GM21723 (cell line): ENCODE measurements around the gene CD244.

Experiments used
- ATAC-seq: cut with Tn5 transposase; IDR thresholded peaks from one replicate; pipeline ENCODE4 v1.9.1; 2021; ENCODE audit warnings: mild to moderate bottlenecking, moderate library complexity; ENCODE audit not compliant: unreplicated experiment

Gene CD244

GRCh38 chr1:160814856-160815255 lies 47.8 kb downstream of the CD244 start:
- no peak for ATAC-seq

- ATAC-seq, result no peak
Observed at GRCh38 chr1:160814316-160814715, 48.4 kb downstream of the CD244 start.

GRCh38 chr1:160813215-160813614 lies 49.5 kb downstream of the CD244 start:
- no peak for ATAC-seq

- no peak for ATAC-seq
Observed at GRCh38 chr1:160811147-160811546, 51.5 kb downstream of the CD244 start.

- no peak for ATAC-seq
Observed at GRCh38 chr1:160810486-160810885, 52.2 kb downstream of the CD244 start.

- ATAC-seq, result no peak
Observed at GRCh38 chr1:160808289-160808688, 54.4 kb downstream of the CD244 start.

- ATAC-seq, result no peak
Observed at GRCh38 chr1:160807738-160808137, 54.9 kb downstream of the CD244 start.

GRCh38 chr1:160807247-160807646 lies 55.4 kb downstream of the CD244 start:
- ATAC-seq, result no peak

- ATAC-seq, result no peak
Observed at GRCh38 chr1:160806784-160807183, 55.9 kb downstream of the CD244 start.

- ATAC-seq, result no peak
Observed at GRCh38 chr1:160806109-160806665, 56.5 kb downstream of the CD244 start.

GRCh38 chr1:160801836-160802580 lies 60.7 kb downstream of the CD244 start:
- ATAC-seq, result no peak

GRCh38 chr1:160800645-160801408 lies 61.9 kb downstream of the CD244 start:
- no peak for ATAC-seq

GRCh38 chr1:160800142-160800541 lies 62.5 kb downstream of the CD244 start:
- ATAC-seq, result no peak

- no peak for ATAC-seq
Observed at GRCh38 chr1:160799641-160800040, 63.0 kb downstream of the CD244 start.

GRCh38 chr1:160798439-160798838 lies 64.2 kb downstream of the CD244 start:
- no peak for ATAC-seq

- ATAC-seq, result no peak
Observed at GRCh38 chr1:160797861-160798273, 64.8 kb downstream of the CD244 start.

- peak; percentile 29 for ATAC-seq
Observed at GRCh38 chr1:160797271-160797709, 65.4 kb downstream of the CD244 start.

GRCh38 chr1:160795951-160796383 lies 66.7 kb downstream of the CD244 start, which contains the start of gene LY9:
LY9 (plus strand) TSS chr1:160796174; CDS start chr1:160796188, 14 bp downstream.
- ATAC-seq, result peak; percentile 67

GRCh38 chr1:160794376-160794775 lies 68.3 kb downstream of the CD244 start:
- ATAC-seq, result no peak

GRCh38 chr1:160789702-160790611 lies 72.7 kb downstream of the CD244 start:
- peak; percentile 80 for ATAC-seq
